ENCODE results near the gene BAG2.

BAG2 gene

GRCh38 chr6:57216235-57217101 lies 44.3 kb downstream of the BAG2 start:
- ChIA-PET CTCF (interaction anchor here (0.6 kb wide), 1 partner anchor 83 kb away, joined by 4 read pairs; no protein-coding TSS in a partner anchor), POLR2A (no interaction called here)
- TF ChIP-seq FOXA1 (IDR thresholded peaks at IDR 0.05) (no peak), CTBP1 (IDR thresholded peaks at IDR 0.05; ENCODE audit: borderline replicate concordance) (no peak), ARNT (IDR thresholded peaks at IDR 0.05) (no peak), HDGF (IDR thresholded peaks at IDR 0.05; ENCODE audit: borderline replicate concordance) (no peak), FOXM1 (IDR thresholded peaks at IDR 0.05; ENCODE audit: borderline replicate concordance) (no peak), FOXK2 (IDR thresholded peaks at IDR 0.05) (no peak), SP1 (IDR thresholded peaks at IDR 0.05) (no peak), LEF1 (IDR thresholded peaks at IDR 0.05; ENCODE audit: borderline replicate concordance) (no peak), BHLHE40 (IDR thresholded peaks at IDR 0.05; ENCODE audit: borderline replicate concordance) (no peak), TARDBP (IDR thresholded peaks at IDR 0.05) (no peak), NFRKB (IDR thresholded peaks at IDR 0.05) (no peak)
- no peak for DNase-seq (ENCODE audit: extremely low spot score)

- no peak for DNase-seq (ENCODE audit: extremely low spot score)
- POLR2A ChIA-PET: no interaction called here
- no peak for TF ChIP-seq CTBP1 (IDR thresholded peaks at IDR 0.05; ENCODE audit: borderline replicate concordance)
- TF ChIP-seq SP1 (IDR thresholded peaks at IDR 0.05): no peak
- no peak for TF ChIP-seq FOXA1 (IDR thresholded peaks at IDR 0.05)
- no peak for TF ChIP-seq HDGF (IDR thresholded peaks at IDR 0.05; ENCODE audit: borderline replicate concordance)
- TF ChIP-seq SUZ12 (IDR thresholded peaks at IDR 0.05): no peak
- no peak for TF ChIP-seq NFRKB (IDR thresholded peaks at IDR 0.05)
- no peak for TF ChIP-seq ELF4 (IDR thresholded peaks at IDR 0.05)
- TF ChIP-seq ZNF384 (IDR thresholded peaks at IDR 0.05): no peak
- no peak for TF ChIP-seq ARNT (IDR thresholded peaks at IDR 0.05)
- TF ChIP-seq BHLHE40 (IDR thresholded peaks at IDR 0.05; ENCODE audit: borderline replicate concordance): no peak
- TF ChIP-seq FOXK2 (IDR thresholded peaks at IDR 0.05): no peak
- CTCF ChIA-PET: no interaction called here
Measured at GRCh38 chr6:57217270-57217669, 45.1 kb downstream of the BAG2 start.

DNA sequence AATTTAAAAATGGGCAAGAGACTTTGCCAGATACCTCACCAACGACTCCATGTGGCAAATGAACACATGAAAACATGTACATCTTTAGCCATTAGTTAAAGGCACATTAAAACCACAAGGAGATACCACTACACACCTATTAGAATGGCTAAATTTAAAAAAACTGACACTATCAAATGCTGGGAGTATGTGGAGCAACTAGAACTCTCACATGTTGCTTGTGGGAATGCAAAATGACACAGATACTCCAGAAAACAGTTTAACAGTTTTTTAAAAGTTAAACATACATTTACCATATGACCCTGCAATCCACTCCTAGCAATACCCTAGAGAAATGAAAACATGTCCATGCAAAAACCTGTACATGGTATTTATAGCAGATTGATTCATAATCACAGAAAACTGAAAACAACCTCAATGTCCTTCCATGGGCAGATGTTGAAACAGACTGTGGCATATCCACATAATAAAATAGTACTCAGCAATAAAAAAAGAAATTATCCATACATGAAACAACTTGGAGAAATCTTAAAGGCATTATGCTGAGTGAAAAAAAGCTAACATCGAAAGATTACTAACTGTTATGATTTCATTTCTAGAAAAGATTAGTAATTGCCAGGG lies 48.1 kb downstream of the BAG2 start:
- TF ChIP-seq HDGF (IDR thresholded peaks at IDR 0.05; ENCODE audit: borderline replicate concordance) (no peak), SUZ12 (IDR thresholded peaks at IDR 0.05) (no peak)
- ChIA-PET CTCF (no interaction called here), POLR2A (no interaction called here)
- no peak for DNase-seq (ENCODE audit: extremely low spot score)

GRCh38 chr6:57221191-57221935 lies 49.2 kb downstream of the BAG2 start:
- peak; percentile 71 for DNase-seq (ENCODE audit: extremely low spot score)
- ChIA-PET POLR2A (interaction anchor here (0.6 to 2.3 kb wide), 26 partner anchors 8 to 469 kb away, joined by 3 to 13 read pairs (median 4); partner anchors contain the start of genes BAG2 and ZNF451), CTCF (interaction anchor here (0.6 to 1.0 kb wide), 3 partner anchors 9 to 41 kb away, joined by 3 read pairs; no protein-coding TSS in a partner anchor)
- no peak for TF ChIP-seq FOXK2 (IDR thresholded peaks at IDR 0.05)
- no peak for TF ChIP-seq NFRKB (IDR thresholded peaks at IDR 0.05)
- TF ChIP-seq PKNOX1 (IDR thresholded peaks at IDR 0.05): no peak
- no peak for TF ChIP-seq TARDBP (IDR thresholded peaks at IDR 0.05)
- TF ChIP-seq LEF1 (IDR thresholded peaks at IDR 0.05; ENCODE audit: borderline replicate concordance): no peak
- no peak for TF ChIP-seq SP1 (IDR thresholded peaks at IDR 0.05)
- TF ChIP-seq L3MBTL2 (conservative IDR thresholded peaks at IDR 0.05): no peak
- TF ChIP-seq ELF4 (IDR thresholded peaks at IDR 0.05): no peak
- TF ChIP-seq ARNT (IDR thresholded peaks at IDR 0.05): no peak
- TF ChIP-seq ZNF384 (IDR thresholded peaks at IDR 0.05): no peak
- TF ChIP-seq BHLHE40 (IDR thresholded peaks at IDR 0.05; ENCODE audit: borderline replicate concordance): no peak
- no peak for TF ChIP-seq FOXA1 (IDR thresholded peaks at IDR 0.05)
- TF ChIP-seq SUZ12 (IDR thresholded peaks at IDR 0.05): no peak
- TF ChIP-seq HDGF (IDR thresholded peaks at IDR 0.05; ENCODE audit: borderline replicate concordance): no peak

GRCh38 chr6:57221936-57222742 lies 50.0 kb downstream of the BAG2 start, which contains the start of gene RAB23:
Gene RAB23, minus strand, starts transcription at chr6:57222307. Its CDS starts 11,927 bp downstream, at chr6:57210380.
- POLR2A ChIA-PET: interaction anchor here (0.7 to 2.3 kb wide), 23 partner anchors 9 to 470 kb away, joined by 3 to 13 read pairs (median 4); partner anchors contain the start of genes BAG2 and ZNF451
- CTCF ChIA-PET: interaction anchor here (0.6 to 1.0 kb wide), 2 partner anchors 10 to 33 kb away, joined by 3 read pairs; no protein-coding TSS in a partner anchor
- TF ChIP-seq SUZ12 (IDR thresholded peaks at IDR 0.05): no peak
- no peak for TF ChIP-seq PKNOX1 (IDR thresholded peaks at IDR 0.05)
- TF ChIP-seq CTBP1 (IDR thresholded peaks at IDR 0.05; ENCODE audit: borderline replicate concordance): no peak
- no peak for TF ChIP-seq L3MBTL2 (conservative IDR thresholded peaks at IDR 0.05)
- no peak for TF ChIP-seq FOXK2 (IDR thresholded peaks at IDR 0.05)
- TF ChIP-seq FOXA1 (IDR thresholded peaks at IDR 0.05): no peak
- TF ChIP-seq LEF1 (IDR thresholded peaks at IDR 0.05; ENCODE audit: borderline replicate concordance): no peak
- TF ChIP-seq HDGF (IDR thresholded peaks at IDR 0.05; ENCODE audit: borderline replicate concordance): no peak
- no peak for TF ChIP-seq ZNF384 (IDR thresholded peaks at IDR 0.05)
- TF ChIP-seq SP1 (IDR thresholded peaks at IDR 0.05): no peak
- TF ChIP-seq ELF4 (IDR thresholded peaks at IDR 0.05): no peak
- TF ChIP-seq NFRKB (IDR thresholded peaks at IDR 0.05): no peak
- TF ChIP-seq TARDBP (IDR thresholded peaks at IDR 0.05): no peak
- no peak for TF ChIP-seq ARNT (IDR thresholded peaks at IDR 0.05)
- DNase-seq (ENCODE audit: extremely low spot score): peak; percentile 91
